Endodermal cell (in vitro differentiated cells): ENCODE results near the gene UBE2QL1. TPM values are rescaled to one million over a fixed set of nuclear protein-coding genes. Genes with fewer than 3 reads are reported as not detected.

Experiments used
- DNase-seq: peaks from one replicate; pipeline ENCODE4 v3.0.0-alpha.2; 2017
- H3K27ac ChIP-seq: 2 replicates; pipeline ENCODE4 v1.5.1; 2013; ENCODE audit warnings: mild to moderate bottlenecking, low read depth, low read length, moderate library complexity
- H3K27me3 ChIP-seq: 2 replicates; pipeline ENCODE4 v1.6.1; 2013; ENCODE audit warnings: mild to moderate bottlenecking, low read length, moderate library complexity; ENCODE audit not compliant: insufficient read depth, control insufficient read depth, poor library complexity, severe bottlenecking
- H3K36me3 ChIP-seq: 2 replicates; pipeline ENCODE4 v1.7.0; 2013; ENCODE audit warnings: mild to moderate bottlenecking, low read length, moderate library complexity; ENCODE audit not compliant: control insufficient read depth, insufficient read depth
- H3K4me1 ChIP-seq: one replicate; pipeline ENCODE4 v1.7.0; 2013; ENCODE audit warnings: low read length; ENCODE audit not compliant: control insufficient read depth, insufficient read depth
- H3K4me3 ChIP-seq: 2 replicates; pipeline ENCODE4 v1.5.1; 2013; ENCODE audit warnings: mild to moderate bottlenecking, low read length, moderate library complexity
- H3K9ac ChIP-seq: 2 replicates; pipeline ENCODE4 v1.6.1; 2013; ENCODE audit warnings: mild to moderate bottlenecking, low read length, moderate library complexity; ENCODE audit not compliant: poor library complexity, severe bottlenecking; ENCODE audit errors: extremely low read depth
- H3K9me3 ChIP-seq: 2 replicates; pipeline ENCODE4 v1.6.1; 2013; ENCODE audit warnings: mild to moderate bottlenecking, low read length, moderate library complexity; ENCODE audit not compliant: control insufficient read depth
- H3K27ac Mint-ChIP-seq: 2 replicates; pipeline ENCODE4 v1.8.0; 2020; ENCODE audit warnings: mixed read lengths
- H3K27me3 Mint-ChIP-seq: 2 replicates; pipeline ENCODE4 v1.8.0; 2021; ENCODE audit warnings: mild to moderate bottlenecking, mixed read lengths; ENCODE audit not compliant: insufficient read depth
- H3K36me3 Mint-ChIP-seq: 2 replicates; pipeline ENCODE4 v1.8.0; 2020; ENCODE audit warnings: low read depth, mixed read lengths
- H3K4me1 Mint-ChIP-seq: 2 replicates; pipeline ENCODE4 v1.8.0; 2020; ENCODE audit warnings: mixed read lengths
- H3K4me3 Mint-ChIP-seq: 2 replicates; pipeline ENCODE4 v1.8.0; 2020; ENCODE audit warnings: mild to moderate bottlenecking, moderate library complexity, mixed read lengths
- H3K9me3 Mint-ChIP-seq: 2 replicates; pipeline ENCODE4 v1.8.0; 2020; ENCODE audit warnings: mild to moderate bottlenecking, mixed read lengths
- WGBS, 2 experiments: methylation state at CpG; one replicate each; pipeline versions ENCODE4 v1.1.5 to v1.1.7; 2013; ENCODE audit warnings: missing lambda C conversion rate in 2 of 2, mixed read lengths in 1 of 2; ENCODE audit not compliant: insufficient coverage in 1 of 2, insufficient read length in 1 of 2; 5-methylcytosine and 5-hydroxymethylcytosine counted together
- total RNA-seq, 2 donors: library from RNA; stranded (reverse); fragmentation: NEBNext Ultra II Directional in 1 of 2; extraction: Animal tissue kit (Norgen Biotek cat#: 25700) in 1 of 2; gene quantifications; 2 replicates in 1 of 2; 3 replicates in 1 of 2; pipeline ENCODE4 v1.2.1, GENCODE V29; 2021
- TF ChIP-seq, protein P1 (sequence below): fragments of 200-600 bp; sonication (generic); conservative IDR thresholded peaks from 2 replicates; pipeline ENCODE4 v1.5.0; 2021; ENCODE audit warnings: antibody characterized with exemption, mild to moderate bottlenecking

UBE2QL1 gene
- total RNA-seq, 2 donors from 2014 or later, result 0.11 TPM; not detected in 1

DNA sequence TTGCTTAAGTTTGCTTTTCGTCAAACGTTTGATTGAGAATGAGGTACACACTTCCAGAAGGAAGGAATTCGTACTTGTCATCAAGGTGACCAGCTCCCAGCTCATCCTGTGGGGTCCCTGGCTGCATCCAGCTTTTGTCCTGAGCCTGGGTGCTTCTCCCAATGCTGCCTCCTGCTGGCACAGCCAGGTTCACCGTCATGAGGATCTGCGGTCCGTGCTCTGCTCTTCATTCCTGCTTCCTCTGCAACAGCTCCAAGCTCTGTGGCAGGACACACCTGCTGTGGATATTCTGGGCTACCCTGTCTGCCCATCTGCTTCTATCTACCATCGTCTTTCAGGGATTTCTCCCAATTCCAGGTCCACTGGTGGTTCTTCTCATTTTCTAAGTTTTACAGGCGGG is 13.3 kb upstream of the UBE2QL1 start:
- H3K27me3 ChIP-seq, result peaks cover 68% of the 10 kb centered on the region
- no peak overlapping the region for H3K9ac ChIP-seq
- 32 to 35% methylated on average over 6 to 8 of the region's 8 CpGs for WGBS, 2 experiments
- Mint-ChIP-seq H3K9me3 (peaks cover 8% of the 10 kb centered on the region), H3K36me3 (no peaks in the 10 kb centered on the region), H3K27ac (no peak overlapping the region), H3K4me3 (no peak overlapping the region), H3K4me1 (no peaks in the 10 kb centered on the region), H3K27me3 (peaks cover 59% of the 10 kb centered on the region)
- TF ChIP-seq, protein P1, sequence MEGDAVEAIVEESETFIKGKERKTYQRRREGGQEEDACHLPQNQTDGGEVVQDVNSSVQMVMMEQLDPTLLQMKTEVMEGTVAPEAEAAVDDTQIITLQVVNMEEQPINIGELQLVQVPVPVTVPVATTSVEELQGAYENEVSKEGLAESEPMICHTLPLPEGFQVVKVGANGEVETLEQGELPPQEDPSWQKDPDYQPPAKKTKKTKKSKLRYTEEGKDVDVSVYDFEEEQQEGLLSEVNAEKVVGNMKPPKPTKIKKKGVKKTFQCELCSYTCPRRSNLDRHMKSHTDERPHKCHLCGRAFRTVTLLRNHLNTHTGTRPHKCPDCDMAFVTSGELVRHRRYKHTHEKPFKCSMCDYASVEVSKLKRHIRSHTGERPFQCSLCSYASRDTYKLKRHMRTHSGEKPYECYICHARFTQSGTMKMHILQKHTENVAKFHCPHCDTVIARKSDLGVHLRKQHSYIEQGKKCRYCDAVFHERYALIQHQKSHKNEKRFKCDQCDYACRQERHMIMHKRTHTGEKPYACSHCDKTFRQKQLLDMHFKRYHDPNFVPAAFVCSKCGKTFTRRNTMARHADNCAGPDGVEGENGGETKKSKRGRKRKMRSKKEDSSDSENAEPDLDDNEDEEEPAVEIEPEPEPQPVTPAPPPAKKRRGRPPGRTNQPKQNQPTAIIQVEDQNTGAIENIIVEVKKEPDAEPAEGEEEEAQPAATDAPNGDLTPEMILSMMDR, result peak; percentile 84
- no peak overlapping the region for H3K4me3 ChIP-seq
- no peak overlapping the region for H3K27ac ChIP-seq
- H3K4me1 ChIP-seq, result no peaks in the 10 kb centered on the region
- peak; percentile 92 for DNase-seq
- H3K36me3 ChIP-seq, result no peaks in the 10 kb centered on the region
- H3K9me3 ChIP-seq, result peaks cover 4% of the 10 kb centered on the region

GRCh38 chr5:6436715-6437331 is 11.8 kb upstream of the UBE2QL1 start:
- H3K36me3 ChIP-seq, result no peaks in the 10 kb centered on the region
- no peaks in the 10 kb centered on the region for H3K36me3 Mint-ChIP-seq
- peaks cover 71% of the 10 kb centered on the region for H3K27me3 Mint-ChIP-seq
- no peak overlapping the region for H3K4me3 Mint-ChIP-seq
- peaks cover 66% of the 10 kb centered on the region for H3K27me3 ChIP-seq
- no peaks in the 10 kb centered on the region for H3K4me1 ChIP-seq
- no peak overlapping the region for H3K9ac ChIP-seq
- H3K9me3 ChIP-seq, result peaks cover 4% of the 10 kb centered on the region
- H3K27ac ChIP-seq, result no peak overlapping the region
- TF ChIP-seq, protein P1, result no peak
- H3K4me1 Mint-ChIP-seq, result no peaks in the 10 kb centered on the region
- H3K9me3 Mint-ChIP-seq, result peaks cover 16% of the 10 kb centered on the region
- WGBS, 2 experiments, result 90 to 96% methylated on average over 2 to 4 of the region's 4 CpGs
- no peak overlapping the region for H3K4me3 ChIP-seq
- DNase-seq, result no peak
- H3K27ac Mint-ChIP-seq, result no peak overlapping the region

DNA sequence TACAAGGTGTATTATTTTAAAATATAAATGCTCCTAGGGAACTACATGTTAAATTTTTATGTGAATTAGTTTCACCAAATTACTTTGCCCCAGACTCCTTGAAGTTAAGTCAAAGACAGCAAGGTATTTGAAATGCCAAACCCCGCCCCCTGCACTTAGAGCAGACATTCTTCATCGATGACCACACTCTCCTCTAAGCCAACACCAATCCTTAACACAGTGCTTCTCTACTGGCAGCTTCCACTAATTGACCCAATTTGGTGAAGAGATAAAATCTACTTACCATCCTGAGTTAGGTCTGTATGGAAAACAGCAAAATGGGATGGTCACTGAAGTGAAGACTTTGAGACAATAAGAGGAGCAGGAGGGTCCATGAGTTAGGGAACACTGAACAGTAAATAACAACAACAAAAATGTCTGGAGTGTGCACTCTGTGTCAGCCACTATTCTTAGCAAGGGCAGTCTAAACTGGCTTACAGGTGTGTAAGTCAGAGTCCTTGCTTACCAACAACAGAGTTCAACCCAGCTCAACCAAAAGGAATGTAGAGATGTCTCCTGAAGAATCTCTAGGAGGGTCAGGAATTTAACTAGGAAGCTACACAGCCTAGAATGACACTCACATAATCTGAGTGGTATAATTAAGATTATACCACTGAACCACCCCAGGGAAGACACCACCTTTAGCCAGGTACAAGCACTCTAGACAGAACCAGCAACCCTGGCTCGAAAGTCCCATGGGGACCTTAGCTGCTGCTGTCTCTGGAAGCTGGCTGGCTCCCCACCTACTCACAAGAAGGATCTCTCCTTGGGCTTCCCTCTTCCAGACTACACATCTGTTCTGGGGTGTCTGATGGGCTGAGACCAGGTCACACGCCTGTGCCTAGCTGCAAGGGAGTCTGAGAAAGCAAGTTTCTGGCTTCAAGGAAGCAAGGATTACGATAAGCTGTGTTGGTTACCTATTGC is 8.8 kb upstream of the UBE2QL1 start:
- TF ChIP-seq, protein P1, result no peak
- H3K4me1 ChIP-seq, result no peaks in the 10 kb centered on the region
- peaks cover 78% of the 10 kb centered on the region for H3K27me3 ChIP-seq
- peaks cover 21% of the 10 kb centered on the region for H3K9me3 Mint-ChIP-seq
- H3K4me1 Mint-ChIP-seq, result no peaks in the 10 kb centered on the region
- peak; percentile 59 for DNase-seq
- H3K27me3 Mint-ChIP-seq, result peaks cover 80% of the 10 kb centered on the region
- WGBS, 2 experiments, result 88% methylated on average over 5 of the region's 5 CpGs; no CpG with 5 or more reads in 1 of the 2 experiments
- H3K36me3 ChIP-seq, result no peaks in the 10 kb centered on the region
- peaks cover 4% of the 10 kb centered on the region for H3K9me3 ChIP-seq
- no peak overlapping the region for H3K4me3 ChIP-seq
- no peak overlapping the region for H3K4me3 Mint-ChIP-seq
- H3K9ac ChIP-seq, result no peak overlapping the region
- H3K27ac ChIP-seq, result no peak overlapping the region
- H3K36me3 Mint-ChIP-seq, result no peaks in the 10 kb centered on the region
- no peak overlapping the region for H3K27ac Mint-ChIP-seq
